CD4-positive, alpha-beta T cell treated with Interferon alpha-2 for 1 hour (primary cell): ENCODE results near the gene RAD23A.
"Not testable (repeated sequence)": the region's sequence is repeated elsewhere in the genome, so short reads cannot be mapped to it uniquely, and the experiment has no call there.

Experiments used
- DNase-seq, 2 donors: peaks; one replicate each; pipeline ENCODE4 v3.0.0-alpha.2; 2020 to 2022

The RAD23A gene

DNA sequence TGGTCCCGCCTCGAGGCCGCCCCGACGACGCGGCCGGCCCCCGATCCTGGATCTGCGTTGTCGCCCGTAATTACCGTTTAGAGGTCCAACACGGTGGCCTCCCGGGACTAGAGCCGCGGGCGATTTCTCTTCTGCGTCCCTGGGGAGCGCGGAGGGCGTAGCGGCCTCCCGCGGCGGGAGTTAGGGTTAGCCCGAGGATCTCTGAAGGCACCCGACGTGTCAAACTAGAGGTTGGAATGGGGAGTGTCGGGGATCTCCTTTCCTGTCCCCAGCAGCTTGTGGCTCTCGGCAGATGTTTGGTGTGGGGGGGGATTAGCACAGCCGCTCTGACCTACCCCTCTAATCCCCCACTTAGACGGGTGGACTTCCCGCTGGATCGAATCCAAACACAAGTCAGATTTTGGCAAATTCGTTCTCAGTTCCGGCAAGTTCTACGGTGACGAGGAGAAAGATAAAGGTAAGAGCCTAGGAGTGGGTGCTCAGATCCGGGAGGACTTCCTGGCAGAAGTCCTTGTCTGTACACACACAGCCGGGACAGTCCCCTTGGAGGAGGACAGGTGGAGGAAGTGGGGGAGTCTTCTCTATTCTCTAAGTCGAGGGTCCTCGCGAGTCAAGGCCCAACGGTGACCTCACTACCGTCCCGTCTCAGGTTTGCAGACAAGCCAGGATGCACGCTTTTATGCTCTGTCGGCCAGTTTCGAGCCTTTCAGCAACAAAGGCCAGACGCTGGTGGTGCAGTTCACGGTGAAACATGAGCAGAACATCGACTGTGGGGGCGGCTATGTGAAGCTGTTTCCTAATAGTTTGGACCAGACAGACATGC, 6.7 kb upstream of the RAD23A start:
- peak; percentile 38 to 54 for DNase-seq

DNA sequence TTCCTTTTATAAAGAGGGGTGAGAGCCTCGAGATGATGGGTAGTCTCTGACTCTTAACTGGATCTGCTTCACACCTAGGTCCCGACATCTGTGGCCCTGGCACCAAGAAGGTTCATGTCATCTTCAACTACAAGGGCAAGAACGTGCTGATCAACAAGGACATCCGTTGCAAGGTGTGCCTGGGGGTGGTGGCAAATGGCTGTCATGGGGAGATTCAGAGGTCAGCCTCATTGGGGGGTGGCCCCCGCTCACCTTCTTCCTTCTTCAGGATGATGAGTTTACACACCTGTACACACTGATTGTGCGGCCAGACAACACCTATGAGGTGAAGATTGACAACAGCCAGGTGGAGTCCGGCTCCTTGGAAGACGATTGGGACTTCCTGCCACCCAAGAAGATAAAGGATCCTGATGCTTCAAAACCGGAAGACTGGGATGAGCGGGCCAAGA, 5.7 kb upstream of the RAD23A start:
- DNase-seq: no peak

DNA sequence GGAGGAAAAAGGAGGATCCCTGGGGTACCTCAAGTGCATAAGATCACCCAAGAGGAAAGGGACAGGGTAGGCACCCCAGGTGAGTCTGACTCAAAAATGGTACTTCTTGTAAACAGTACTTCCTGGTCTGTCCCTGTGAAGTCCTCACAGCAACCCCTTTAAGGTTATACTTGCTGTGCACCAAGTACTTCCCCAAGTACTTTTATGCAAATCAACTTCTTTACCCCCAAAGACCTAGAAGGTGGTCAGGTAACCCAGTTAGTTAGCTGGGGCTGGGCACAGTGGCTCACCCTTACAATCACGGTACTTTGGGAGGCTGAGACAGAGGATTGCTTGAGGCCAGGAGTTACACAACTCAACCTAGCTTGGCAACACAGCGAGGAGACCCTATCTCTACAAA, 4.8 kb upstream of the RAD23A start:
- no peak for DNase-seq

- DNase-seq: no peak
These were observed 2.1 kb upstream of the RAD23A start for GRCh38 chr19:12943437-12944044.

DNA sequence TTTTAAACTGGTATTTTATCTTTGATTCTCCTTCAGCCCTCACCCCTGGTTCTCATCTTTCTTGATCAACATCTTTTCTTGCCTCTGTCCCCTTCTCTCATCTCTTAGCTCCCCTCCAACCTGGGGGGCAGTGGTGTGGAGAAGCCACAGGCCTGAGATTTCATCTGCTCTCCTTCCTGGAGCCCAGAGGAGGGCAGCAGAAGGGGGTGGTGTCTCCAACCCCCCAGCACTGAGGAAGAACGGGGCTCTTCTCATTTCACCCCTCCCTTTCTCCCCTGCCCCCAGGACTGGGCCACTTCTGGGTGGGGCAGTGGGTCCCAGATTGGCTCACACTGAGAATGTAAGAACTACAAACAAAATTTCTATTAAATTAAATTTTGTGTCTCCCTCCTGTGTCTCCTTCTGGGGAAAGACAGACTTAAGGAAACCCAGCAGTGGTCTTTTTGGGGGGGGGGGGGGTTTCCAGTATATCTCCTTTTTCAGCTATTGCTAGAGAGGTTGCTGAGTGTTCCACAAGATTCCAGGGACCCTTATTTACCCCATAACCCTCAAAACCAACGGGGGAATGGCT, 1.5 kb upstream of the RAD23A start:
- DNase-seq: no peak

- DNase-seq: peak; percentile 23 to 62
These were observed 545 bp downstream of the RAD23A start for GRCh38 chr19:12946092-12946721.

- DNase-seq: no peak
These were observed 1.3 kb downstream of the RAD23A start for GRCh38 chr19:12946731-12947496.

DNA sequence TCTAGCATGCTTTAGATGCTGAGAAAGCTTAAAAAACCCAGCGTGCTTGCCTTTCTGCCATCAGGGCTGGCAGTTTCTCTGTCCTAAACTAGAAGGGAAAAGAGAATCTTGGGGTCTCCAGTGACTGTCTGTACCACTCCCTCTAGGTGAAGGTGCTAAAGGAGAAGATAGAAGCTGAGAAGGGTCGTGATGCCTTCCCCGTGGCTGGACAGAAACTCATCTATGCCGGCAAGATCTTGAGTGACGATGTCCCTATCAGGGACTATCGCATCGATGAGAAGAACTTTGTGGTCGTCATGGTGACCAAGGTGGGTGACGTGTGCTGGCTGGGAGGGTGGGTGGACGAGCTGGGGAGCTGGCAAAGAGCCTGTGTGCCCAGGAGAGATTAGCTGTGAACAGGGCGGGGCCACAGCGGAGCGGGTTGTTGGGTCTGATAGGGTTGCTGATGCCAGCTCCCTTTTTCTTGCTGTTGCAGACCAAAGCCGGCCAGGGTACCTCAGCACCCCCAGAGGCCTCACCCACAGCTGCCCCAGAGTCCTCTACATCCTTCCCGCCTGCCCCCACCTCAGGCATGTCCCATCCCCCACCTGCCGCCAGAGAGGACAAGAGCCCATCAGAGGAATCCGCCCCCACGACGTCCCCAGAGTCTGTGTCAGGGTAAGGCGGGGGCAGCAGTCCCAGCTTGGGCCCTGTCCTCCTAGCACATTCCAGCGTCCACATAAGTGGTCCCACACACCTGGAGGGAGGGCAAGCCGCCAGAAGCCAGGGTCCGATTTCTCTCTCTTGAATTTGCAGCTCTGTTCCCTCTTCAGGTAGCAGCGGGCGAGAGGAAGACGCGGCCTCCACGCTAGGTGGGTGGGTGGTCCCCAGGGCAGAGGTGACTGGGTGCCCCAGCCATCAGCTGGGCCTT, 2.3 kb downstream of the RAD23A start:
- no peak for DNase-seq

- no peak for DNase-seq
These were observed 3.1 kb downstream of the RAD23A start for GRCh38 chr19:12948612-12949362.

GRCh38 chr19:12949363-12950283, 4.0 kb downstream of the RAD23A start:
- no peak for DNase-seq

DNA sequence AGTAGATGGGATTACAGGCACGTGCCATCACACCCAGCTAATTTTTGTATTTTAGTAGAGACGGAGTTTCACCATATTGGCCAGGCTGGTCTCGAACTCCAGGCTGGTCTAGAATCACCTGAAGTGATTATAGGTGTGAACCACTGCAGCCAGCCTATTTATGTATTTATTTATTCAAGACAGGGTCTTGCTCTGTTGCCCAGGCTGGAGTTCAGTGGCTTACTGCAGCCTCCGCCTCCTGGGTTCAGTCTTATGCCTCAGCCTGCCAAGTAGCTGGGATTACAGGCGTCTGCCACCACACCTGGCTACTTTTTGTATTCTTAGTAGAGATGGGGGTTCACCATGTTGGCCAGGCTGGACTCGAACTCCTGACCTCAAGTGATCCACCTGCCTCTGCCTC, 6.4 kb downstream of the RAD23A start:
- not testable (repeated sequence) for DNase-seq

- DNase-seq: peak in 1 of 2 donors; percentile 48
These were observed 7.0 kb downstream of the RAD23A start for GRCh38 chr19:12952488-12953137.

GRCh38 chr19:12953138-12953798, 7.6 kb downstream of the RAD23A start:
- no peak for DNase-seq

DNA sequence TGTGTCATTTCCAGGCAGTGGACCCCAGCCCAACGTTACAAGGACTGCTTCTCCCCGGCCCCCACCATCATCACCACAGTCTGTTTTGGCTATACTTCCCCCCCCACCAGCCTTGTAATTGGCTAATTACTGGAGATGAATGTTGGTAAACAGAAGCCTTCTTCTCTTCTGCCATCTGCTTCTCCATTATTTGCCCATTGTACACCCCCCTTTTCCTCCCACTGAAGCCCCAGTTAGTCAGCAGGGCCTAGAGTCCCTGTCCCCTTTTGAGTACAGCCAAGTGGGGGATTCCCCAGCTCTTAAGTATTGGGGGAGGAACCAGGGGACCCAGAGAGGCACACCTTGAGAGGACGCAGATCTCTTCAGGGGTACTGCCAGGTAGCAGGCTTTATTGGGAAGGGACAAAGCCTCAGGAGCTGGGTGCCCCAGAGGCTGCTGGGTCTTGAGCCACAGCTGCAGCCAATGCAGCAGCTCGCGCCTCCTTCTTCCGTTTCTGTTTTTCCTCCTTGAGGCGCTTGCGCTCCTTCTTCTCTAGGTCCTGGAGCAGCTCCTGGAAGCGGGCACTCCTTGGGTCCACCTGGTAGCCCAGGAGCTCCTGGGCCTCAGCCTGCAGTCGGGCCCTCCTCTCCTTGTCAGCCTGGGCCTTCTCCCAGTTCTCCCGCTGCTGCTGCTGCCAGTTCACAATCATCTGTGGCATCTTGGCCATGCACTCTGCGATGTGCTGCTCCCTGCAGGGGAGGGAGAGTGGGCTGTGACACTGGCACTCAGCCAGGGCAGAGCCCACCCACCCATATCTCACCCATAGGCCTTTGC, 8.3 kb downstream of the RAD23A start:
- no peak for DNase-seq

DNA sequence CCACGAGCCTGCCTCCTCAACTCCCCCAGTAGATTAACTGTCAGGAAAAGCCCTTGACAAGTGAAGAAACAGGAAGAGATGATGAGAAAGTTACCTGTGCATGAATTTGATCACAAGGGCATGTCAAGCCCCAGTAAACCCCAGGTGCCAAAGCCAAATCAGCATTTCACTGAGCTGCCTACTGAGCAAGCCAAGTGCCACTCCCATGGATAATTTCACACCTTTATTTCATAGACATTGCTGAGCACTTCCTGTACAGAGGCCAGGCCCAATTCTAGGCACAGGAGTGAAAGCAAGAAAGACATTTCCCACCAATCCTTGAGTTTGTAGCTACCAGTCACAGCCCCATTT, 8.9 kb downstream of the RAD23A start:
- no peak for DNase-seq

DNA sequence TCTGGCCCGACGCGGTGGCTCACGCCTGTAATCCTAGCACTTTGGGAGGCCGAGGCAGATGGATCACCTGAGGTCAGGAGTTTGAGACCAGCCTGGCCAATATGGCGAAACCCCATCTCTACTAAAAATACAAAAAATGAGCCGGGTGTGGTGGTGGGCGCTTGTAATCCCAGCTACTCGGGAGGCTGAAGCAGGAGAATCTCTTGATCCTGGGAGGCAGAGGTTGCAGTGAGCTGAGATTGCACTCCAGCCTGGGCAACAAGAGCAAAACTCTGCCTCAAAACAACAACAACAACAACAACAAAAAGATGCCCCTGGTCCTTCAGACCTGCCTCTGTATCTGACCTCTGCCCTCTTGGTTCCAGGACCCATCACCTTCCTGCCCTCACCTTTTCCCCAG, 9.9 kb downstream of the RAD23A start:
- not testable (repeated sequence) for DNase-seq

DNA sequence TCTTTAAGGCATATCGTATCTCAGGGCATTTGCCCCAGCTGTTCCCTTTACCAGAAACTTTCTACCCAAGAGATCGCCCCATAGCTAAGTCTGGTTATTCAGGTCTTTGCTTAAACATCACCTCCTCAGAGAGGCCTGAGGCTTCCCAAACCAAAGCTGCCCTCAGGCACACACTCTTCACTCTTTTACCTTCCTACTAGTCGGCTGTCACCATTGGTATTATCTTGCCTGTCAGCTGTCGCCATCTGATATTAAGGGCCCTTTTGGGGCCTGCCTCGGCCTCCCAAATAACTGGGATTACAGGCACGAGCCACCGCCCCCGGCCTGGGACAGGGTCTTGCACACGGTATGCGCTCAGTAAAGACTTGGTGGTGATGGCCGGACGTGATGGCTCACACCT, 10.3 kb downstream of the RAD23A start:
- no peak for DNase-seq
